Upper lobe of left lung (tissue), 6 donors: ENCODE measurements around the gene PDIA4. TPM values are rescaled to one million over a fixed set of nuclear protein-coding genes. Genes with fewer than 3 reads are reported as not detected.

Experiments used
- ATAC-seq, 2 donors: fragments of 200-7000 bp; cut with Tn5 transposase; one replicate each; pipeline ENCODE4 v1.9.1; 2022; ENCODE audit warnings: mild to moderate bottlenecking in 2 of 2, moderate library complexity in 2 of 2; ENCODE audit not compliant: low FRiP score in 2 of 2
- DNase-seq, 2 donors: peaks; one replicate each; pipeline ENCODE4 v3.0.0-alpha.2; 2019 to 2020
- H3K27ac ChIP-seq, 4 donors: fragments of 200-600 bp; sonication (generic); one replicate each; pipeline ENCODE4 v1.5.1; 2016 to 2019
- H3K27me3 ChIP-seq, 4 donors: fragments of 200-600 bp; sonication (generic); one replicate each; pipeline ENCODE4 v1.5.1; 2017 to 2019
- H3K36me3 ChIP-seq, 4 donors: fragments of 200-600 bp; sonication (generic); one replicate each; pipeline ENCODE4 v1.5.1; 2016 to 2019
- H3K4me1 ChIP-seq, 4 donors: fragments of 200-600 bp; sonication (generic); one replicate each; pipeline ENCODE4 v1.5.1; 2018 to 2019
- H3K4me3 ChIP-seq, 4 donors: fragments of 200-600 bp; sonication (generic); one replicate each; pipeline ENCODE4 v1.5.1; 2017 to 2019; ENCODE audit warnings: mild to moderate bottlenecking in 2 of 4, moderate library complexity in 1 of 4
- H3K9me3 ChIP-seq, 4 donors: fragments of 200-600 bp; sonication (generic); one replicate each; pipeline ENCODE4 v1.5.1; 2018 to 2019
- EP300 ChIP-seq, 4 donors: sonication (generic); formaldehyde crosslinking; IDR thresholded peaks; one replicate each; pipeline ENCODE4 v1.5.1; 2017; ENCODE audit warnings: antibody characterized with exemption in 4 of 4, control low read depth in 2 of 4
- POLR2A ChIP-seq, 4 donors: fragments of 450-650 bp; IDR thresholded peaks; one replicate each; pipeline ENCODE4 v1.5.1; 2016 to 2017; ENCODE audit warnings: antibody characterized with exemption in 4 of 4, mild to moderate bottlenecking in 2 of 4
- POLR2AphosphoS5 ChIP-seq, 2 donors: sonication (generic); formaldehyde crosslinking; IDR thresholded peaks; one replicate each; pipeline ENCODE4 v1.5.1; 2017; ENCODE audit warnings: antibody characterized with exemption in 2 of 2
- WGBS, 2 donors: methylation state at CpG; one replicate each; pipeline ENCODE4 v1.1.5; 2017 to 2018; 5-methylcytosine and 5-hydroxymethylcytosine counted together
- total RNA-seq, 6 donors: library from RNA; depleted of rRNA in 4 of 6; stranded (reverse); fragments of >200 nt in 4 of 6; gene quantifications; one replicate each; pipeline versions ENCODE4 v1.1.0 to v1.2.1, GENCODE V29; 2016 to 2021
- TF ChIP-seq, protein P1 (sequence below), 6 experiments: fragments of 450-650 bp in 4 of 6; fragments of 200-600 bp in 2 of 6; sonication (generic) in 2 of 6; IDR thresholded peaks; one replicate each; pipeline ENCODE4 v1.5.1; 2016 to 2019; ENCODE audit warnings: antibody characterized with exemption in 6 of 6
- donor health status: DM: no; HTN: no; CAD: no; lungs with moderate emphysema.
- donor health status: DM: no; HTN: yes; CAD: no; lungs with severe emphysema.

Gene PDIA4
- total RNA-seq, 6 donors from 2014 or later = 25.1 to 160 (median 77.8) TPM

DNA sequence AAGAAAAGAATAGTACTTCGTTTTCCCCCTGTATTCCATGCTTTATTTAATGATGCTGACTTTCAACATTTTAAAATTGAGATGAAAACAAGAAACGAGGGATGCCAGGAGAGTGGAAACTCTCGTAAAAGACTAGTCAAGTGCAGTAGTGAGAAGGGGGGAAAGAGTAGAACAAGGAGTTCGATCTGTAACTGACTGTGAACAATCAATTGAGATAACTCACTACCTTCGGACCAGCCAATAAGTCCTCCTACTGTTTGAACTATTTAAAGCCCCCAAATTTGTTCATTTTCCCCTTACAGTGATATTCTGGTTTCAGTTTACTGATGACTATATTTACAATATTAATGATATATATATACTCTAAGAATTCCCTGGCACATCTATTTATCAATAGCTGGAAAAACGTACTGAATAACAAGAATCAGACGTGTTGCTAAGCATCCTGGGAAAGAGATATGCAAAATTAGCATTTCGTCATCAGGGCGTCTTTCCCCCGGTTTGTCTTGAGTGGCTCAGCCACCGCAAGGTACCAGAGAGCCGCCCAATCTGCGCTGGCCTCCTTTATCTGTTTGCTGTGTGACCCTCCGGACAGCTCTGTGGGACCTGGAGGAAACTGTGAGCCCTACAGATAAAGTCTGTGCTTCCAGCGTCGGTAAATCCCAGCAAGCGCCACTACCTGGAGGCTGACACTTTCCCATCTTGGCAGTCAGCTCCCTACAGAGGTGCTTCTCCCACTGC lies 41.1 kb downstream of the PDIA4 start:
- WGBS, 2 donors = 1% methylated on average over 17 of the region's 17 CpGs
- TF ChIP-seq POLR2A (IDR thresholded peaks at IDR 0.05) (no peak), EP300 (IDR thresholded peaks at IDR 0.05) (no peak), POLR2AphosphoS5 (IDR thresholded peaks at IDR 0.05) (peak in 1 of 2 donors; percentile 52)
- TF ChIP-seq, protein P1, sequence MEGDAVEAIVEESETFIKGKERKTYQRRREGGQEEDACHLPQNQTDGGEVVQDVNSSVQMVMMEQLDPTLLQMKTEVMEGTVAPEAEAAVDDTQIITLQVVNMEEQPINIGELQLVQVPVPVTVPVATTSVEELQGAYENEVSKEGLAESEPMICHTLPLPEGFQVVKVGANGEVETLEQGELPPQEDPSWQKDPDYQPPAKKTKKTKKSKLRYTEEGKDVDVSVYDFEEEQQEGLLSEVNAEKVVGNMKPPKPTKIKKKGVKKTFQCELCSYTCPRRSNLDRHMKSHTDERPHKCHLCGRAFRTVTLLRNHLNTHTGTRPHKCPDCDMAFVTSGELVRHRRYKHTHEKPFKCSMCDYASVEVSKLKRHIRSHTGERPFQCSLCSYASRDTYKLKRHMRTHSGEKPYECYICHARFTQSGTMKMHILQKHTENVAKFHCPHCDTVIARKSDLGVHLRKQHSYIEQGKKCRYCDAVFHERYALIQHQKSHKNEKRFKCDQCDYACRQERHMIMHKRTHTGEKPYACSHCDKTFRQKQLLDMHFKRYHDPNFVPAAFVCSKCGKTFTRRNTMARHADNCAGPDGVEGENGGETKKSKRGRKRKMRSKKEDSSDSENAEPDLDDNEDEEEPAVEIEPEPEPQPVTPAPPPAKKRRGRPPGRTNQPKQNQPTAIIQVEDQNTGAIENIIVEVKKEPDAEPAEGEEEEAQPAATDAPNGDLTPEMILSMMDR (IDR thresholded peaks at IDR 0.05) = no peak
- Histone ChIP-seq H3K9me3 (no peaks in the 10 kb centered on the region), H3K4me1 (peaks cover 19 to 45% (median 21%) of the 10 kb centered on the region in 4 donors), H3K4me3 (peak overlapping the region; percentile 56 to 69 (median 59)), H3K36me3 (no peaks in the 10 kb centered on the region), H3K27me3 (no peaks in the 10 kb centered on the region), H3K27ac (peak overlapping the region; percentile 69 to 86 (median 82))
- DNase-seq (peak in 1 of 2 donors; percentile 92), ATAC-seq (peak; percentile 92 to 96)

DNA sequence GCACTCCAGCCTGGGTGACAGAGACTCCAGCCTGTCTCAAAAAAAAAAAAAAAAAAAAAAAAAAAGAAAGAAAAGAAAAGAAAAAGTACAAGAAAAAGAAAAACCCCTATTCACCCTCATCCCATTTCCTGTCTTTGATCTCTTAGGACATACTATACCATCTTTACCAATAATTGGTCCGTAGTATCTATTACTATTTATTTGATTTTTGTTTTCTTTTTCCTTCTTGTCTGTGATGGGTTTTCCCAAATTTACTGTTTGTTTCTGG lies 41.6 kb downstream of the PDIA4 start:
- TF ChIP-seq, protein P1 (IDR thresholded peaks at IDR 0.05) = no peak
- TF ChIP-seq POLR2AphosphoS5 (IDR thresholded peaks at IDR 0.05) = no peak
- no peak for TF ChIP-seq POLR2A (IDR thresholded peaks at IDR 0.05)
- TF ChIP-seq EP300 (IDR thresholded peaks at IDR 0.05) = no peak
- Histone ChIP-seq H3K27ac (peak overlapping the region in 3 of 4 donors; percentile 78 to 86 (median 86)), H3K4me1 (peaks cover 19 to 45% (median 21%) of the 10 kb centered on the region in 4 donors), H3K9me3 (no peaks in the 10 kb centered on the region), H3K27me3 (no peaks in the 10 kb centered on the region), H3K36me3 (no peaks in the 10 kb centered on the region), H3K4me3 (peak overlapping the region in 1 of 4 donors; percentile 69)
- WGBS, 2 donors = 35 to 46% methylated on average over 1 of the region's 1 CpG
- no peak for ATAC-seq
- DNase-seq = no peak

DNA sequence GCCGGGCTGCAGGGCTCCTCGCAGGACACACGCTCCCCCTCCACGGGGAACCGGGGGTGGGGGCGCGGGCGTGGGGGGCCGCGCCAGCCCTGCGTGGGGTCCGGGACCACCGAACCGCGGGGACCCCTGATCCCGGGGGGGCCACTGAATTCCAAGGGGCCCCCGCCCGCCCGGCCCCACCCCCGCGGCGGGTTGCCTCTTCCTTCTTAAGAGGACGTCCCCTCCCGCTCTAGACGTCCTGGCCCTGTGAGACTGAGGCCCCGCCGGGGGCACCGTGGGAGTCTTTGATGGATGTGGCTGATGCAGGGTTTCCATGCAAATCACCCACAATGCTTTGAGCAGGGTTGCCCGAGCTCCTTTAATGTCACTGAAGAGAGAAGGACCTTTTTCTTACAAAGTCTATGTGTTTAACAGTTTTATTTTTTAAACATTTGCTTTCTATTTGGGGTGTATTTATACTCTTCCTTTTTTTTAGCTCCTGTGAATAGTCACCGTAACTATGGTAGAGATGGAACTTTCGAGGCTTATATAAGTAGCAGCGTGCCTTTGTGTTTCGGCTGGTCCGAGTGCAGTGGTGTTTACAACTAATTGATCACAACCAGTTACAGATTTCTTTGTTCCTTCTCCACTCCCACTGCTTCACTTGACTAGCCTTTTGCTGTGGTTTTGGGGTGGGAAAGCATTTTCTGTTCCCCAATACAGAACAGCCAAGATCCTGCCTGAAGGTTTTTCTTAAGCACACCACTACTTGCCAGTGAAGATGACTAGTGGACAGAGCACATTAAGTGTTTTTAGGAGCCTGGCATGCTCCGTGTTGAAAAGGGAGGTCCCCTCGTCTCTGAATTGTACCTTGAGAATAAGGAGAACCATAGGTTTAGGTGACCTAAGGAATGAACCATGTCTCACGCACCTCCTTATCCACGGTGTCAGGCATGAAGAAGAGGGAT lies 44.8 kb downstream of the PDIA4 start:
- 0% methylated on average over 10 to 38 of the region's 38 CpGs for WGBS, 2 donors
- peak overlapping the region; percentile 40 to 77 (median 58) for H3K4me3 ChIP-seq
- no peaks in the 10 kb centered on the region for H3K9me3 ChIP-seq
- no peaks in the 10 kb centered on the region for H3K36me3 ChIP-seq
- H3K27ac ChIP-seq = peak overlapping the region in 2 of 4 donors; percentile 15 to 57
- no peaks in the 10 kb centered on the region for H3K27me3 ChIP-seq
- peaks cover 19 to 43% (median 21%) of the 10 kb centered on the region in 4 donors for H3K4me1 ChIP-seq
- DNase-seq (peak; percentile 62 to 89), ATAC-seq (peak; percentile 72 to 77)
- TF ChIP-seq POLR2A (IDR thresholded peaks at IDR 0.05) (no peak), EP300 (IDR thresholded peaks at IDR 0.05) (no peak)
- TF ChIP-seq, protein P1 (IDR thresholded peaks at IDR 0.05) = no peak

DNA sequence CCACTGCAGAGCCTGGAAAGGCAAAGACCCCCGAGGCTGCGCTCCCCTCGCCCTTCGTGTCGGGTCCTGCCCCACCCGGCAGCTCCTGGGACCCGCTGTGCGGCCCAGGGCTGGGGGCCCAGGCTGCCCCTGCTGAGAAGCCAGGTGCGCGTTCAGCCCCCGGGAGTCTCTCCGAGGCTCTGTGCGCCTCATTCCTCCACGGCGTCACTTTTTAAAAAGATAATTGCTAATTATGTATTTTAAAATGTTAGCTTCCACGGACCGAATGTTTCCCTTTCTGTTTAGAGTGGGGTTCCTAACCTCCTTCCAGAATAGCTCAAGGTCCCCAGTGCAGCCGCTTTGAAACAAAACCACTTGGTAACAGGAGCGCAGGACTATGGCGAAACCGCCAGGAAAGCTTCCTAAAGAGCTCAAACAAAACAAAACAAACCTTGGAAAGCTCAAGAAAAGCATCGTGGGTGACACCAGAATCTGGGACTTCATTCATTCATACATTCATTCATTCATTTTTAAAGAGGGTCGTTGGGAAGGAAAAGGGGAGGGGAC lies 45.6 kb downstream of the PDIA4 start:
- TF ChIP-seq POLR2A (IDR thresholded peaks at IDR 0.05) = no peak
- TF ChIP-seq, protein P1 (IDR thresholded peaks at IDR 0.05) = no peak
- no peak for TF ChIP-seq EP300 (IDR thresholded peaks at IDR 0.05)
- no peak for TF ChIP-seq POLR2AphosphoS5 (IDR thresholded peaks at IDR 0.05)
- peak overlapping the region in 1 of 4 donors; percentile 57 for H3K27ac ChIP-seq
- H3K4me1 ChIP-seq = peaks cover 14 to 37% (median 19%) of the 10 kb centered on the region in 4 donors
- DNase-seq (no peak), ATAC-seq (no peak)
- no peaks in the 10 kb centered on the region for H3K36me3 ChIP-seq
- no peaks in the 10 kb centered on the region for H3K9me3 ChIP-seq
- 1% methylated on average over 20 to 23 of the region's 23 CpGs for WGBS, 2 donors
- no peaks in the 10 kb centered on the region for H3K27me3 ChIP-seq
- peak overlapping the region; percentile 40 to 77 (median 58) for H3K4me3 ChIP-seq
